Measurements from ENCODE around the gene JMJD8.
A peak's percentile ranks its signal among the peaks of the same experiment; 100 is the strongest.

Gene JMJD8

GRCh38 chr16:647173-647902, 36.8 kb downstream of the JMJD8 start:
- H3K9me3 ChIP-seq (ENCODE audit: control insufficient read depth, insufficient read depth, low read length) = no peaks in the 10 kb centered on the region
- no peaks in the 10 kb centered on the region for H3K36me3 ChIP-seq (ENCODE audit: insufficient read depth, low read length)
- H3K4me1 ChIP-seq (ENCODE audit: insufficient read depth, low read length) = no peaks in the 10 kb centered on the region
- H3K9ac ChIP-seq (ENCODE audit: low read depth, low read length) = no peak overlapping the region

- H3K9ac ChIP-seq (ENCODE audit: low read depth, low read length) = no peak overlapping the region
- no peaks in the 10 kb centered on the region for H3K9me3 ChIP-seq (ENCODE audit: control insufficient read depth, insufficient read depth, low read length)
- H3K36me3 ChIP-seq (ENCODE audit: insufficient read depth, low read length) = no peaks in the 10 kb centered on the region
- no peaks in the 10 kb centered on the region for H3K4me1 ChIP-seq (ENCODE audit: insufficient read depth, low read length)
Measured at GRCh38 chr16:646679-647172, 37.4 kb downstream of the JMJD8 start.

- no peaks in the 10 kb centered on the region for H3K4me1 ChIP-seq (ENCODE audit: insufficient read depth, low read length)
- no peaks in the 10 kb centered on the region for H3K9me3 ChIP-seq (ENCODE audit: control insufficient read depth, insufficient read depth, low read length)
- no peak overlapping the region for H3K9ac ChIP-seq (ENCODE audit: low read depth, low read length)
- H3K36me3 ChIP-seq (ENCODE audit: insufficient read depth, low read length) = no peaks in the 10 kb centered on the region
Measured at GRCh38 chr16:645852-646678, 38.1 kb downstream of the JMJD8 start.

GRCh38 chr16:644556-644955, 39.6 kb downstream of the JMJD8 start:
- no peaks in the 10 kb centered on the region for H3K4me1 ChIP-seq (ENCODE audit: insufficient read depth, low read length)
- H3K36me3 ChIP-seq (ENCODE audit: insufficient read depth, low read length) = no peaks in the 10 kb centered on the region
- no peak overlapping the region for H3K9ac ChIP-seq (ENCODE audit: low read depth, low read length)

GRCh38 chr16:643050-643368, 41.1 kb downstream of the JMJD8 start:
- Histone ChIP-seq H3K36me3 (ENCODE audit: insufficient read depth, low read length) (no peaks in the 10 kb centered on the region), H3K9me3 (ENCODE audit: control insufficient read depth, insufficient read depth, low read length) (no peaks in the 10 kb centered on the region), H3K9ac (ENCODE audit: low read depth, low read length) (peak overlapping the region; percentile 70; the same call in 1 of the 2 replicates), H3K4me1 (ENCODE audit: insufficient read depth, low read length) (peaks cover 9% of the 10 kb centered on the region; the same call in 1 of the 2 replicates)

More at GRCh38 chr16:644556-644955, 39.6 kb downstream of the JMJD8 start:
- H3K9me3 ChIP-seq (ENCODE audit: control insufficient read depth, insufficient read depth, low read length) = no peaks in the 10 kb centered on the region

DNA sequence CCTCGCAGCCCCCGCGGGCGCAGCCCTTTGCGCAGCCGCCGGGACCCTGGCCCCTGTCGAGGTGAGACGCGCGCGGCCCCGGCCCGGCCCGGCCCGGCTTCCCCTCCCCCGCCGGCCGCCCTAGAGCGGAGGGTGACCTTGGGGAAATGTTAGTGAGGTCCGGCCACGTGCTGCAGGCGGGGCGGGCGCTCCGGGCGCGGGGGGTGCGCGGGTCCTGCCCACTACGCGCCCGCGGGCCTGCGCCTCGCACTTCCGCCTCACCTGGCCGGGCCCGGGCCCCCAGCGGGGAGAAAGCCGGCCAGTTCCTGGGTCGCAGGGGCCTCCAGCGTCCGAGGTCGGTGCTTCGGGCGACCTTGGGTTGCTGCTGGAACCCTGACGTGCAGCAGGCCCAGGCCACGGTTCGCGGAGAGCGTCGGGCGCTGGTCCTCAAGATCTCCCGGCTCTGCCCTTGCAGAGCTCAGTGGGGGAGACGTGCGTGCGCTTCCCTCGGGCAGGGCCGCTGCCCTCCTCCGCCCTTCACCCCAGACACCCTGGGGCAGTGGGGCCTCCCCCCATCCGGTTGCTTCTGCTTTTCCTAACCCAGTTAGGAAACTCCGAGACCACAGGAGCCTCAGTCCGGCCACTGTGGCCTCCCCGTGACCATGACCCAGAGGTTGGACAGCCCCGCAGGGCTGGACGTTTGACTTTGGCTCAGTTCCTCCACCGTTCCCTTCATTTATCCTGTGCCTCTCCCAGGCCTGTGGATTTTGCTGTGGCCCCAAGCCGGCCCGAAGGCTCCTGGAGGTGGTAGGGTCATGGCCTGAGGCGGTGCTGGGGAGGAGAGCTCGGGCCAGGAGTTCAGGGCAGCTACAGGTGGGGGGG, 41.7 kb downstream of the JMJD8 start:
- Histone ChIP-seq H3K9ac (ENCODE audit: low read depth, low read length) (peak overlapping the region; percentile 70), H3K4me1 (ENCODE audit: insufficient read depth, low read length) (peaks cover 11% of the 10 kb centered on the region; the same call in 1 of the 2 replicates), H3K9me3 (ENCODE audit: control insufficient read depth, insufficient read depth, low read length) (no peaks in the 10 kb centered on the region), H3K36me3 (ENCODE audit: insufficient read depth, low read length) (no peaks in the 10 kb centered on the region)

- no peaks in the 10 kb centered on the region for H3K9me3 ChIP-seq (ENCODE audit: control insufficient read depth, insufficient read depth, low read length)
- peak within 1 kb of the TSS; percentile 70 for H3K9ac ChIP-seq (ENCODE audit: low read depth, low read length)
- no peaks in the 10 kb centered on the region for H3K36me3 ChIP-seq (ENCODE audit: insufficient read depth, low read length)
- peaks cover 11% of the 10 kb centered on the region; the same call in 1 of the 2 replicates for H3K4me1 ChIP-seq (ENCODE audit: insufficient read depth, low read length)
Measured at GRCh38 chr16:641326-642188, 42.6 kb downstream of the JMJD8 start, which contains the start of gene MCRIP2. TSS of gene MCRIP2 (plus strand) at chr16:641828. CDS start at chr16:641992, 164 bp downstream.

DNA sequence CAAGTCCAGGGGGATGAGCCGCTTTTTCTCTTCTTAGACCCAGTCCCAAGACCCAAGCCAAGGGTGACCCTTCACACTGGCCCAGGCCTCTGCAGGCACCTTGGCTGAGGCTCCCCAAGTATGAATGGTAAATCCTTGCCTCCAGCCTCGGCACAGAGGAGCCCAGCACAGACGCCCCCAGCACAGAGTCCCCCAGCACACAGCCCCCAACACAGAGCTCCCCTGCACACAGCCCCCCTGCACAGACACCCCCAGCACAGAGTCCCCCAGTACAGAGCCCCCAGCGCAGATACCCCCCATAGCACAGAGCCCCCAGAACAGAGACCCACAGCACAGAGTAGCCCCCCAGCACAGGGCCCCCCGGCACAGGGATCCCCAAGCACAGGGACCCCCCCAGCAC, 43.5 kb downstream of the JMJD8 start:
- Histone ChIP-seq H3K9me3 (ENCODE audit: control insufficient read depth, insufficient read depth, low read length) (no peaks in the 10 kb centered on the region), H3K4me1 (ENCODE audit: insufficient read depth, low read length) (peaks cover 11% of the 10 kb centered on the region; the same call in 1 of the 2 replicates), H3K9ac (ENCODE audit: low read depth, low read length) (no peak overlapping the region), H3K36me3 (ENCODE audit: insufficient read depth, low read length) (no peaks in the 10 kb centered on the region)

- Histone ChIP-seq H3K9me3 (ENCODE audit: control insufficient read depth, insufficient read depth, low read length) (no peaks in the 10 kb centered on the region), H3K4me1 (ENCODE audit: insufficient read depth, low read length) (peaks cover 11% of the 10 kb centered on the region; the same call in 1 of the 2 replicates), H3K36me3 (ENCODE audit: insufficient read depth, low read length) (no peaks in the 10 kb centered on the region), H3K9ac (ENCODE audit: low read depth, low read length) (no peak overlapping the region)
Measured at GRCh38 chr16:638836-639235, 45.3 kb downstream of the JMJD8 start.

GRCh38 chr16:638034-638543, 46.0 kb downstream of the JMJD8 start:
- peaks cover 11% of the 10 kb centered on the region; the same call in 1 of the 2 replicates for H3K4me1 ChIP-seq (ENCODE audit: insufficient read depth, low read length)
- H3K36me3 ChIP-seq (ENCODE audit: insufficient read depth, low read length) = no peaks in the 10 kb centered on the region
- no peak overlapping the region for H3K9ac ChIP-seq (ENCODE audit: low read depth, low read length)

GRCh38 chr16:637081-638018, 46.8 kb downstream of the JMJD8 start:
- H3K9me3 ChIP-seq (ENCODE audit: control insufficient read depth, insufficient read depth, low read length) = no peaks in the 10 kb centered on the region
- peaks cover 11% of the 10 kb centered on the region; the same call in 1 of the 2 replicates for H3K4me1 ChIP-seq (ENCODE audit: insufficient read depth, low read length)
- H3K9ac ChIP-seq (ENCODE audit: low read depth, low read length) = peak overlapping the region; percentile 74; the same call in 1 of the 2 replicates
- no peaks in the 10 kb centered on the region for H3K36me3 ChIP-seq (ENCODE audit: insufficient read depth, low read length)

More at GRCh38 chr16:638034-638543, 46.0 kb downstream of the JMJD8 start:
- no peaks in the 10 kb centered on the region for H3K9me3 ChIP-seq (ENCODE audit: control insufficient read depth, insufficient read depth, low read length)
